K562 (cell line): ENCODE measurements around the gene PDGFA. TPM values are rescaled to one million over a fixed set of nuclear protein-coding genes. Genes with fewer than 3 reads are reported as not detected.

Experiments used
- ATAC-seq: fragments of 200-7000 bp; cut with Tn5 transposase; 3 replicates; pipeline ENCODE4 v1.9.1; 2020; ENCODE audit warnings: moderate library complexity
- BruUV-seq: library from RNA; stranded (reverse); fragments of 400-500 nt; replicated peaks from 2 replicates; lab custom pipeline; 2021; lab: Mats Ljungman, UMichigan
- CTCF ChIA-PET: fragments of 300-600 bp; formaldehyde crosslinking; extraction: SDS; loops from one replicate; lab custom pipeline; 2021; ENCODE audit warnings: low intra/inter-chr PET ratio; lab: Yijun Ruan, JAX
- POLR2A ChIA-PET: fragments of 300-600, 350-650 bp; sonication (Branson Sonifier 250); formaldehyde crosslinking; extraction: SDS; loops from one replicate; lab custom pipeline; 2021; ENCODE audit warnings: antibody characterized with exemption, inconsistent platforms; lab: Yijun Ruan, JAX
- DNase-seq, 4 experiments: peaks; one replicate each; pipeline versions ENCODE4 v3.0.0 to v3.0.0-alpha.2; 2011 to 2018; ENCODE audit warnings: low spot score in 3 of 4, mixed read lengths in 3 of 4; ENCODE audit errors: extremely low read depth in 1 of 4
- FAIRE-seq: peaks from 2 replicates; lab custom pipeline; 2011; peaks lifted over from hg19 to GRCh38; lab: Jason Lieb, UNC
- H2AFZ ChIP-seq: 2 replicates; pipeline ENCODE4 v1.6.0; 2011; ENCODE audit warnings: low read depth, low read length, control low read depth, inconsistent platforms
- H3K27ac ChIP-seq: fragments of 200-600 bp; 3 replicates; pipeline ENCODE4 v1.8.0; 2011; ENCODE audit warnings: low read depth, mild to moderate bottlenecking, control low read depth, inconsistent platforms, low read length, moderate library complexity, mixed read lengths; ENCODE audit errors: extremely low read depth
- H3K27me3 ChIP-seq, 2 experiments: fragments of 300-600 bp in 1 of 2; 2 replicates in 1 of 2; 3 replicates in 1 of 2; pipeline versions ENCODE4 v1.6.0 to v1.8.0; 2011; ENCODE audit warnings: inconsistent platforms in 2 of 2, low read length in 2 of 2, mild to moderate bottlenecking in 1 of 2, mixed read lengths in 1 of 2, moderate library complexity in 1 of 2; ENCODE audit not compliant: control insufficient read depth in 2 of 2, insufficient read depth in 2 of 2
- H3K36me3 ChIP-seq: fragments of 300-600 bp; 3 replicates; pipeline ENCODE4 v1.8.0; 2011; ENCODE audit warnings: mild to moderate bottlenecking, low read length, inconsistent platforms; ENCODE audit not compliant: control insufficient read depth, insufficient read depth
- H3K4me1 ChIP-seq, 2 experiments: fragments of 200-600 bp in 1 of 2; replicated peaks in 1 of 2; 2 replicates in 1 of 2; 3 replicates in 1 of 2; pipeline versions ENCODE4 v1.5.1 to v1.8.0; 2011; ENCODE audit warnings: inconsistent platforms in 2 of 2, low read length in 2 of 2, mild to moderate bottlenecking in 1 of 2, mixed read lengths in 1 of 2, moderate library complexity in 1 of 2; ENCODE audit not compliant: control insufficient read depth in 2 of 2, insufficient read depth in 2 of 2
- H3K4me2 ChIP-seq: 2 replicates; pipeline ENCODE4 v1.6.1; 2011; ENCODE audit warnings: low read length, control low read depth, inconsistent platforms, mixed read lengths; ENCODE audit not compliant: insufficient read depth
- H3K4me3 ChIP-seq: fragments of 200-600 bp; sonication (generic), shearing (Covaris generic); 2 replicates; pipeline ENCODE4 v1.5.1; 2016; ENCODE audit warnings: control low read depth, inconsistent platforms
- H3K79me2 ChIP-seq: fragments of 200-600 bp; 3 replicates; pipeline ENCODE4 v1.8.0; 2011; ENCODE audit warnings: low read length, inconsistent platforms; ENCODE audit not compliant: control insufficient read depth, insufficient read depth
- H3K9ac ChIP-seq, 2 experiments: 2 replicates each; pipeline versions ENCODE4 v1.6.0 to v1.6.1; 2011; ENCODE audit warnings: low read depth in 2 of 2, low read length in 2 of 2, control low read depth in 1 of 2, inconsistent platforms in 1 of 2, mild to moderate bottlenecking in 1 of 2, mixed read lengths in 1 of 2; ENCODE audit not compliant: insufficient read depth in 1 of 2
- H3K9me1 ChIP-seq: one replicate; pipeline ENCODE4 v1.6.0; 2011; ENCODE audit warnings: inconsistent platforms, mild to moderate bottlenecking, low read length, moderate library complexity; ENCODE audit not compliant: control insufficient read depth, insufficient read depth
- H3K9me3 ChIP-seq: replicated peaks from 2 replicates; pipeline ENCODE4 v1.5.1; 2011; ENCODE audit warnings: low read depth, low read length, inconsistent platforms; ENCODE audit not compliant: control insufficient read depth, insufficient read depth
- H4K20me1 ChIP-seq: replicated peaks from 2 replicates; pipeline ENCODE4 v1.6.1; 2011; ENCODE audit warnings: low read length, inconsistent platforms, mixed read lengths; ENCODE audit not compliant: control insufficient read depth, insufficient read depth
- BRF2 ChIP-seq: IDR thresholded peaks from 3 replicates; pipeline ENCODE4 v1.6.1; 2011; ENCODE audit warnings: borderline replicate concordance, mild to moderate bottlenecking; ENCODE audit not compliant: insufficient read length, insufficient read depth
- CBX1 ChIP-seq: sonication (generic); IDR thresholded peaks from 2 replicates; pipeline ENCODE4 v1.6.1; 2016; ENCODE audit warnings: antibody characterized with exemption, low read depth, mild to moderate bottlenecking
- CTCFL ChIP-seq: IDR thresholded peaks from 2 replicates; pipeline ENCODE4 v1.6.1; 2011; ENCODE audit warnings: borderline replicate concordance, low read depth, mild to moderate bottlenecking, moderate library complexity, low read length; ENCODE audit not compliant: insufficient read depth, poor library complexity, severe bottlenecking
- EZH2 ChIP-seq: IDR thresholded peaks from 2 replicates; pipeline ENCODE4 v1.6.1; 2012; ENCODE audit warnings: low read depth, mild to moderate bottlenecking, inconsistent platforms, low read length, borderline replicate concordance
- FUS ChIP-seq: fragments of 200-400 bp; formaldehyde crosslinking; optimal IDR thresholded peaks from 2 replicates; pipeline ENCODE3; 2017; ENCODE audit warnings: low read depth, low read length
- GTF2F1 ChIP-seq: IDR thresholded peaks from 2 replicates; pipeline ENCODE4 v1.6.1; 2011; ENCODE audit warnings: low read depth, low read length, improper control_type of control experiment
- MYC ChIP-seq, 2 experiments: fragments of 250-450 bp in 1 of 2; sonication (Bioruptor Pico) in 1 of 2; IDR thresholded peaks; 2 replicates each; pipeline versions ENCODE4 v1.5.1 to v1.6.1; 2012 to 2021; ENCODE audit warnings: low read depth in 2 of 2, borderline replicate concordance in 1 of 2, improper control_type of control experiment in 1 of 2, low read length in 1 of 2, mild to moderate bottlenecking in 1 of 2, moderate library complexity in 1 of 2
- SOX6 ChIP-seq: fragments of 450-650 bp; IDR thresholded peaks from 2 replicates; pipeline ENCODE4 v1.6.1; 2014; ENCODE audit warnings: mild to moderate bottlenecking
- SREBF2 ChIP-seq: sonication (generic); formaldehyde crosslinking; IDR thresholded peaks from 2 replicates; pipeline ENCODE4 v1.4.0; 2020; ENCODE audit warnings: mild to moderate bottlenecking, missing genetic modification reagents
- WGBS: fragments of 100-300 bp; shearing (Covaris generic); methylation state at CpG from one replicate; pipeline ENCODE4 v1.1.6; 2016; ENCODE audit warnings: low coverage, mixed read lengths; ENCODE audit not compliant: insufficient coverage; ENCODE audit errors: missing lambda C conversion rate; 5-methylcytosine and 5-hydroxymethylcytosine counted together
- in situ Hi-C: fragments of 300-500 bp; cut with MboI; formaldehyde crosslinking; loops from 4 replicates; pipeline ENCODE4 v1.15.0; 2018; ENCODE audit warnings: inconsistent platforms, mixed read lengths
- intact Hi-C: fragments of 100-400 bp; cut with micrococcal nuclease; formaldehyde crosslinking; loops from 2 replicates; pipeline ENCODE4 v1.14.2; 2022
- polyA plus RNA-seq, 8 experiments: library from polyadenylated mRNA; depleted of rRNA in 4 of 8; stranded (reverse) in 5 of 8; unstranded in 3 of 8; fragments of >200 nt; fragmentation: Nextera tagmentation in 2 of 8; fragmentation: Illumina TruSeq in 1 of 8; extraction: Ambion mirVana in 2 of 8; extraction: Trizol in 1 of 8; gene quantifications; 2 replicates each; pipeline versions ENCODE4 v1.2.1 to v1.2.3, GENCODE V29; 2011 to 2014; ENCODE audit warnings: inconsistent platforms in 1 of 8, missing spikeins in 1 of 8
- total RNA-seq, 7 experiments: library from RNA; depleted of rRNA in 6 of 7; stranded (reverse); fragments of >200 nt in 6 of 7; fragmentation: Illumina TruSeq in 2 of 7; extraction: Trizol in 2 of 7; gene quantifications; 2 replicates each; pipeline versions ENCODE4 v1.2.1 to v1.2.3, GENCODE V29; 2011 to 2021; ENCODE audit warnings: low replicate concordance in 1 of 7

PDGFA gene
- total and polyA plus RNA-seq, 9 of the 15 experiments (the other 6 are each of a cell fraction or from before 2014, with no cell fraction given), result 2.5 to 10.2 (median 4.6) TPM

- in situ Hi-C loops, result no loop called here
- FAIRE-seq (no peak), DNase-seq (no peak), ATAC-seq (no peak)
- H3K4me2 ChIP-seq, result no peak overlapping the region
- no peaks in the 10 kb centered on the region for H4K20me1 ChIP-seq
- intact Hi-C loops, result loop anchor here (10.0 kb wide), 1 partner anchor 141 kb away; no protein-coding TSS in a partner anchor
- H3K79me2 ChIP-seq, result no peaks in the 10 kb centered on the region
- peaks cover 8 to 46% of the 10 kb centered on the region in 2 experiments; a peak in 4 of 5 replicates for H3K4me1 ChIP-seq
- no peaks in the 10 kb centered on the region for H3K9me1 ChIP-seq
- H3K27me3 ChIP-seq, result peaks cover 0 to 7% of the 10 kb centered on the region in 2 experiments; a peak in 3 of 5 replicates
- ChIA-PET POLR2A (no interaction called here), CTCF (no interaction called here)
- no peak overlapping the region for H3K4me3 ChIP-seq
- no peaks in the 10 kb centered on the region for H3K36me3 ChIP-seq
- no peak overlapping the region for H2AFZ ChIP-seq
- 65% methylated on average over 19 of the region's 35 CpGs for WGBS
- no TSS peak for BruUV-seq
- H3K9me3 ChIP-seq, result 0 out of 2 replicates have a peak, but pooled peaks cover 2% of the 10 kb centered on the region
- no peak for TF ChIP-seq SOX6
- TF ChIP-seq, all 486 proteins: peak for 0
- Histone ChIP-seq H3K27ac (no peak overlapping the region), H3K9ac (no peak overlapping the region; a peak in 1 of 4 replicates)
Measured at GRCh38 chr7:463817-464453, 55.7 kb downstream of the PDGFA start.

GRCh38 chr7:463362-463781 lies 56.3 kb downstream of the PDGFA start:
- CTCF ChIA-PET, result no interaction called here
- TF ChIP-seq FUS (no peak), SREBF2 (CRISPR knock-in tag) (no peak), GTF2F1 (no peak), CTCFL (no peak), MYC (IDR thresholded peaks at IDR 0.05; ENCODE audit: low read depth, low read length) (no peak), MYC (CRISPR knock-in tag; IDR thresholded peaks at IDR 0.05; ENCODE audit: borderline replicate concordance, low read depth) (no peak), BRF2 (no peak), EZH2 (no peak), CBX1 (no peak)

More at GRCh38 chr7:463362-463781, 56.3 kb downstream of the PDGFA start:
- Histone ChIP-seq H3K4me1 (peaks cover 8 to 50% of the 10 kb centered on the region in 2 experiments; a peak in 4 of 5 replicates), H3K27ac (no peak overlapping the region), H3K4me2 (no peak overlapping the region), H3K9me3 (0 out of 2 replicates have a peak, but pooled peaks cover 2% of the 10 kb centered on the region), H2AFZ (no peak overlapping the region), H3K9ac (no peak overlapping the region), H3K79me2 (no peaks in the 10 kb centered on the region), H3K36me3 (no peaks in the 10 kb centered on the region), H4K20me1 (no peaks in the 10 kb centered on the region), H3K27me3 (peaks cover 0 to 7% of the 10 kb centered on the region in 2 experiments; a peak in 3 of 5 replicates), H3K9me1 (no peaks in the 10 kb centered on the region), H3K4me3 (no peak overlapping the region)
- intact Hi-C loops (loop anchor here (10.0 kb wide), 1 partner anchor 141 kb away; no protein-coding TSS in a partner anchor), in situ Hi-C loops (no loop called here)
- no TSS peak for BruUV-seq
- DNase-seq (no peak), ATAC-seq (no peak), FAIRE-seq (no peak)
- POLR2A ChIA-PET, result interaction anchor here (0.6 kb wide), 1 partner anchor 226 kb away, joined by 3 read pairs; no protein-coding TSS in a partner anchor
- WGBS, result 67% methylated on average over 23 of the region's 36 CpGs
